HL-60 (cell line): ENCODE measurements around the gene IGFN1.

Source experiments
- GABPA ChIP-seq: IDR thresholded peaks from 2 replicates; pipeline ENCODE4 v1.6.1; 2012; ENCODE audit warnings: low read depth
- POLR2AphosphoS5 ChIP-seq: IDR thresholded peaks from 2 replicates; pipeline ENCODE4 v1.6.1; 2012; ENCODE audit warnings: low read depth
- REST ChIP-seq: IDR thresholded peaks from 2 replicates; pipeline ENCODE4 v1.6.1; 2012; ENCODE audit warnings: low read depth; ENCODE audit not compliant: insufficient replicate concordance
- SPI1 ChIP-seq: IDR thresholded peaks from 2 replicates; pipeline ENCODE4 v1.6.1; 2012; ENCODE audit warnings: low read depth, mild to moderate bottlenecking, borderline replicate concordance
- TF ChIP-seq, protein P1 (sequence below): IDR thresholded peaks from one replicate; pipeline ENCODE4 v1.5.1; 2011; ENCODE audit warnings: low read length, control low read depth, inconsistent platforms; ENCODE audit not compliant: insufficient read depth

- TF ChIP-seq POLR2AphosphoS5, result no peak
- TF ChIP-seq, protein P1, sequence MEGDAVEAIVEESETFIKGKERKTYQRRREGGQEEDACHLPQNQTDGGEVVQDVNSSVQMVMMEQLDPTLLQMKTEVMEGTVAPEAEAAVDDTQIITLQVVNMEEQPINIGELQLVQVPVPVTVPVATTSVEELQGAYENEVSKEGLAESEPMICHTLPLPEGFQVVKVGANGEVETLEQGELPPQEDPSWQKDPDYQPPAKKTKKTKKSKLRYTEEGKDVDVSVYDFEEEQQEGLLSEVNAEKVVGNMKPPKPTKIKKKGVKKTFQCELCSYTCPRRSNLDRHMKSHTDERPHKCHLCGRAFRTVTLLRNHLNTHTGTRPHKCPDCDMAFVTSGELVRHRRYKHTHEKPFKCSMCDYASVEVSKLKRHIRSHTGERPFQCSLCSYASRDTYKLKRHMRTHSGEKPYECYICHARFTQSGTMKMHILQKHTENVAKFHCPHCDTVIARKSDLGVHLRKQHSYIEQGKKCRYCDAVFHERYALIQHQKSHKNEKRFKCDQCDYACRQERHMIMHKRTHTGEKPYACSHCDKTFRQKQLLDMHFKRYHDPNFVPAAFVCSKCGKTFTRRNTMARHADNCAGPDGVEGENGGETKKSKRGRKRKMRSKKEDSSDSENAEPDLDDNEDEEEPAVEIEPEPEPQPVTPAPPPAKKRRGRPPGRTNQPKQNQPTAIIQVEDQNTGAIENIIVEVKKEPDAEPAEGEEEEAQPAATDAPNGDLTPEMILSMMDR, result no peak
- no peak for TF ChIP-seq GABPA
- no peak for TF ChIP-seq SPI1
- no peak for TF ChIP-seq REST
Observed at GRCh38 chr1:201221201-201221846, 30.7 kb downstream of the IGFN1 start.
